Activated CD4-positive, CD25-positive, alpha-beta regulatory T cell (primary cell): ENCODE results near the gene TMEM208.

ENCODE experiments used
- DNase-seq, 4 experiments: peaks; one replicate each; lab custom pipeline; 2025; lab: John Stamatoyannopoulos, UW

TMEM208 gene

GRCh38 chr16:67209565-67209964, 17.4 kb upstream of the TMEM208 start:
- DNase-seq: no peak

DNA sequence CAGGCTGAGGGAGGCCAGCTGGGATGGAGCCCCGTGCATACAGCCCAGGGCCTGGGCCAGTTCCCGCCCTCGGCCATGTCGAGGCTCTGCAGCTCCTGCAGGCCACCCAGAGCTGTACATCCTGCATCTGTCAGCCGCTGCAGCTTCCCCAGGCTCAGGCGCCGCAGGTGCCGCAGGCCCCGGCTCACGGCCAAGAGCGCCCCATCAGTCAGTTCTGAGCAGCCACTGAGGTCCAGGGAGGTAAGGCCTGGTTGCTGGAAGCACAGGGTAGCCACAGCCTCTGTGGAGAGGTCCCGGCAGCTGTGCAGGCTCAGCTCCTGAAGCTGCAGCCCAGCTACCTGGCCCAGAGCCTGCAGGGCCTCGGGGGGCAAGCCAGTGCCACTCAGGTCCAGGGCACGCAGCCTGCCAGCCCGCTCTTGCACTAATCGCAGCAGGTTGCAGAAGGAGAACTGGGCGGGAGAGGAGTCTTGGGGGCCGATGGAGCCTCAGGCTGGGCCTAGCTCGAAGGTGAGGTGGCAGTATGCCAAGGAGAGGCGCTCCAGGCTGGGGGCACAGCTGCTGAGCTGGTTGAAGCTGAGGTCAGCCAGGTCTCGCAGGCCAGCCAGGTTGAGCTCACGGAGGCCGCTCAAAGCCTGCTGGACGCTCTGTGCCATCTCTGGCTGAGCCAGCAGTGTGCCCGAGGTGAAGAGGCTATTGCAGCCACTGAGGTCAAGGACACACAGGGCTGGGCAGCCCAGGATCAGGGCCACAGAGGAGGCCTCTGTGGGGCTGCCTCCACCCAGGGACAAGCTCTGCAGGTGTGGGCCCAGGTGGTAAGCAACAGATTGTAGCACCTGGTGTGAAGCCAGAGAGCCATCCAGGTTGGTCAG, 16.6 kb upstream of the TMEM208 start:
- no peak for DNase-seq

GRCh38 chr16:67211674-67212073, 15.3 kb upstream of the TMEM208 start:
- no peak for DNase-seq

DNA sequence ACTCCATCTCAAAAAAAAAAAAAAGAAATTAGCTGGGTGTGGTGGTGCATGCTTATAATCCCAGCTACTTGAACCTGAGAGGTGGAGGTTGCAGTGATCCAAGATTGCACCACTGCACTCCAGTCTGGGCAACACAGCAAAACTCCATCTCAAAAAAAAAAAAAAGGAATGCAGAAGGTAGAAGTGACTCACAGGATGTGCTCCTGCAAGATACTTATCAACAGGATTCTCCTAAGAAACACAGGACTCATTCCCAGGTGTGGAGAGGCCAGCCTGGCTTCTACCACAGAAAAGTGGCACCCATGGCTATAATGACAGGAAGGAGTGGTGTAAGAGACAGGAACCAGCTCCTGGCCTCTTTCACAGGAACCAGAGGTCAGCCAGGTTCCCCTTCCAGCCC, 14.2 kb upstream of the TMEM208 start:
- no peak for DNase-seq

- no peak for DNase-seq
These were observed 13.5 kb upstream of the TMEM208 start for GRCh38 chr16:67213197-67214019.

GRCh38 chr16:67215706-67216105, 11.2 kb upstream of the TMEM208 start:
- DNase-seq: no peak

GRCh38 chr16:67216612-67217490, 10.1 kb upstream of the TMEM208 start:
- no peak for DNase-seq

- no peak for DNase-seq
These were observed 2.9 kb upstream of the TMEM208 start for GRCh38 chr16:67223992-67224391.

DNA sequence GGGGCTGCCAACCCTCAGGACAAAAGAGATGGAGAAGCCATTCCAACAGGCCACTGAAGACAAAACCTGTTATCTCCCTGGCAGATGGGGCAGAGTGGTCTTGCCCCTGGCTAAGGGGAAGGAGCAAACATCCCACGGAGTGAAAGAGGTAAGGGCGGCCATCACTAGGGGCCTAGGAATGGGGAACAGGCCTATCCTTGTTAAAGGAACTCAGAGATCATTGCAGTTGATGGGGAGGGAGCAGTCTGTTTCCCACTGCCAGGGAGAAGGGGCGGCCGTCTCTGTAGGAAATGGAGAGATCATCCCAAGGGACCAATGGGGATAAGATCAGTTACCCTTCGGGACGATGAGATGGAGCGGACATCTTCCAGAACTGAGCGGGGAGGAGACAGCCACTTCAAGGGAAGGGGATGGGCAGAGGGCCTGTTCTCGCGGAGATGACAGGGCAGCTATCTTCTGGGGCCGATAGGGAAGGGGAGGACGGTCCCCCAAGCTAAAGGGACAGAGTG, 581 bp upstream of the TMEM208 start:
- no peak for DNase-seq

DNA sequence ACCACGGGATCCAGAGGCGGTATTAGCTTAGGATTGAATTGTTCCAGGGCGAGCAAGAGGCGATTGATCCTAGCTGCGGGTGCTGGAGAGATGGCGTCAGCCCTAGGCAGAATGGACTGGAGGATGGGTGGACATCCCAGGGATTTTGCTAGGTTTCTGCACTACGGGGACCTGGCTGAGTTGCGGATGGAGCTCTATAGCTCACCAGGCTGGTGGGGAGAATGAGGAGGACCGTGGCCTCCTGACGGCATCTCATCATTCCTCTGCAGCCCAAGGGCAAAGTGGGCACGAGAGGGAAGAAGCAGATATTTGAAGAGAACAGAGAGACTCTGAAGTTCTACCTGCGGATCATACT, 614 bp downstream of the TMEM208 start:
- DNase-seq: no peak

DNA sequence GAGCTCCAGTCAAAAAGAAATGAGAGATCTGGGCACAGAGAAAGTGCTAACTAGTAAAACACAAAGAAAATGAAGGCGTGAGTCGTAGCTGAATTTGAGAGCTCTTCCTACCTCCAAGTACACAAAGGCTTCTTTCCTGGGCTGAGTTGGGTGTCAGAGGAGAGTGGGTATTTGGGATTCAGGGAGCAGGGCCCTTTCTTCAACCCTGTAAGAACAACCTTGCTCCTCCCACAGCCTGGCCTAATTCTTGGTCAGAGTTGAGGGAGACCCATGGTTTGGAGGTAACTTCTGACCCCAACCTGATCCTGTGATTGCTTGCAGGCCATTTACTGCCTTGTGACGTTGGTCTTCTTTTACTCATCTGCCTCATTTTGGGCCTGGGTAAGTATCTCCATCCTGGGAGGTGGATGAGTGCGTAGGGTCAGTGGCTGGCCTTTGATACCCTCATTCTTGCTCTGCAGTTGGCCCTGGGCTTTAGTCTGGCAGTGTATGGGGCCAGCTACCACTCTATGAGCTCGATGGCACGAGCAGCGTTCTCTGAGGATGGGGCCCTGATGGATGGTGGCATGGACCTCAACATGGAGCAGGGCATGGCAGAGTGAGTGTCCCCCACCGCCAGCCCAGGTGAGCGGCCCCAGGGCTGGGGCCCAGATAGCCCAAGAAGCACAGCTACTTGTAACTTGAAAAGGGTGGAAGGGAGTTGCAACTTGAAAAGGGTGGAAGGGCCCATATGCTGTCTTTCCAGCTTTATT, 1.3 kb downstream of the TMEM208 start:
- DNase-seq: no peak

GRCh38 chr16:67228905-67229304, 2.0 kb downstream of the TMEM208 start:
- no peak for DNase-seq

- DNase-seq: no peak
These were observed 3.2 kb downstream of the TMEM208 start for GRCh38 chr16:67229906-67230808.

GRCh38 chr16:67230809-67231660, 4.1 kb downstream of the TMEM208 start:
- no peak for DNase-seq

DNA sequence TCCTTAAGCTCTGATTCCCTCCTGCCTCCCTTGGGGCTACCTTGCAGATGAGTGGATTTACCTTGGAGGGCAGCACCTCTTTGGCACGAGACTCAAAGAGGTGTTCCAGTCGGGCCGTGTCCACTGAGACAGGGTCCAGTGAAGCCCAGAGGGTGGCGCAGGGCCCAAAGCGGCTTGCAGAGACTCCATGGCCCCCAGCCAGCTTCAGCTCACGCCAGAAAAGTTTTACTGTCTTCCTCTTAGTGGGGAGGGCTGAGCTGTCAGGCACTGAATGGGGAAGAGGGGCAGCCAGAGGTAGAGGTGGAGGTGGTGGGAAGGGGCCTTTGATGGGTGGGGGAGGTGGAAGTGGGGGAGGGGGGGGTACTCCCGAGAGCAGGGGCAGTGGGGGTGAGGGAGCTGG, 6.7 kb downstream of the TMEM208 start:
- DNase-seq: no peak

GRCh38 chr16:67234180-67234597, 7.3 kb downstream of the TMEM208 start:
- DNase-seq: no peak

DNA sequence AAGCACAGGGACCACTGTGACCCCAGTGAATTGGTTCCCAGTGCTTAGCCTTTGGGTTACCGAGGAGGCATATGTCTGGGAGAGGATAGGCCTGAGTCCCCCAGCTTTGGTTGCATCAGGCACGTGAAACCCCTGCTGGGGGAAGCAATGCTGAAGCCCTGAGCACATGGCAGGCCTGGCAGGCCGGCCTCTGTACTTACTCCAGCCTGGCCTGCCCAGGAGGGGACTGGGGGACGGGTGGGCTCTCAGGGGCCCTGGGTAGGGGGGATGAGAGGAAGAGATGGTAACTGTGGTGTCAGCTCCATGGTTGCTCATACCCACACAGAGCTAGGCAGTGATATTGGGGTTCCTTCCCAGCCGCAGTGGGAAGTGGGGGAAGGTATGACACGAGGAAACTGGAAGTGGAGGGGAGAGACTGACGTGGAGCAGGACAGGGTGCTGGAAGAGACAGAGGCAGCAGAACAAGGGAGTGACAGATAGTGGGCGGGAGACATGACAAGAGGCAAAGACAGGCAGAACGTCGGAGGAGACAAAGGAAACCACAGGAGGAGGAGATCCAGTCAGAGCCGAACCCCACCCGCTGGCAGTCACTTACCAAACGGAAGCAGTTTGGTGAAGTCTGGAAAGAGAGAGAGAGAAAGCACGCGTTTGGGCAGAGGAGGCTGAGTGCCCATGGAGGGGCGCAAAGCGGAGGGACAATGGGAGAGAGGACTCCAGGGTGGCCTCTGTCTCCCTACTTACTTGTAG, 9.1 kb downstream of the TMEM208 start:
- DNase-seq: no peak

GRCh38 chr16:67236563-67237395, 9.8 kb downstream of the TMEM208 start:
- DNase-seq: peak; percentile 31 to 57 (median 40)
